B cell (primary cell): Measurements from ENCODE around the gene KIAA0319L.

Experiments used
- EZH2 ChIP-seq: IDR thresholded peaks from 2 replicates; pipeline ENCODE4 v1.6.1; 2012; ENCODE audit warnings: borderline replicate concordance, low read depth, mild to moderate bottlenecking, moderate library complexity, low read length; ENCODE audit not compliant: insufficient read depth, poor library complexity, severe bottlenecking
- TF ChIP-seq, protein P1 (sequence below): fragments of 200-600 bp; IDR thresholded peaks from one replicate; pipeline ENCODE4 v1.8.0; 2022; ENCODE audit warnings: antibody characterized with exemption, mild to moderate bottlenecking

DNA sequence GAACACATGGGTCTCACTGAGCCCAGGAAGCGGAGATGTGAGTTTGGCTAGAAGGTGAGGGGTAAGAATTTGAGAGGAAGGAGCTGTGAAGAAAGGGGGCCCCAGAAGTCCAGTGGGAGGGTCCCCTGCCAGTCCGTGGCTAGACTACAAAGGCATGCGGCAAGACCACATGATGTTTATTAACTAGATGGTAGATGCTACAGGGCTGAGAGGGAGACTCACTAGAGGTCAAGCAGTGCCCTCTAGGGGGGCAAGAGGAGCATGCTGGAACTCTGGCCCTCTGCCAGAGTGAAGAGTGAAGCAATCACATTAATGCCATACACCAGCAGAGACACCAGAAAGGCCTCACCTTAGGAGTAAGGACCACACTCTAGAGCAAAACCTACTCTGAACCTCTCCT is 12.2 kb downstream of the KIAA0319L start:
- TF ChIP-seq, protein P1, sequence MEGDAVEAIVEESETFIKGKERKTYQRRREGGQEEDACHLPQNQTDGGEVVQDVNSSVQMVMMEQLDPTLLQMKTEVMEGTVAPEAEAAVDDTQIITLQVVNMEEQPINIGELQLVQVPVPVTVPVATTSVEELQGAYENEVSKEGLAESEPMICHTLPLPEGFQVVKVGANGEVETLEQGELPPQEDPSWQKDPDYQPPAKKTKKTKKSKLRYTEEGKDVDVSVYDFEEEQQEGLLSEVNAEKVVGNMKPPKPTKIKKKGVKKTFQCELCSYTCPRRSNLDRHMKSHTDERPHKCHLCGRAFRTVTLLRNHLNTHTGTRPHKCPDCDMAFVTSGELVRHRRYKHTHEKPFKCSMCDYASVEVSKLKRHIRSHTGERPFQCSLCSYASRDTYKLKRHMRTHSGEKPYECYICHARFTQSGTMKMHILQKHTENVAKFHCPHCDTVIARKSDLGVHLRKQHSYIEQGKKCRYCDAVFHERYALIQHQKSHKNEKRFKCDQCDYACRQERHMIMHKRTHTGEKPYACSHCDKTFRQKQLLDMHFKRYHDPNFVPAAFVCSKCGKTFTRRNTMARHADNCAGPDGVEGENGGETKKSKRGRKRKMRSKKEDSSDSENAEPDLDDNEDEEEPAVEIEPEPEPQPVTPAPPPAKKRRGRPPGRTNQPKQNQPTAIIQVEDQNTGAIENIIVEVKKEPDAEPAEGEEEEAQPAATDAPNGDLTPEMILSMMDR = no peak
- TF ChIP-seq EZH2 = no peak
